ENCODE data around the gene CCDC51. TPM values are rescaled to one million over a fixed set of nuclear protein-coding genes. Genes with fewer than 3 reads are reported as not detected.

CCDC51 gene
- total and polyA plus RNA-seq, 2 of the 13 experiments (the other 11 are each of a cell fraction or from before 2014, with no cell fraction given): 18.1 to 29.4 TPM

GRCh38 chr3:48428572-48429316 is 11.2 kb downstream of the CCDC51 start (continued):
- TF ChIP-seq ZGPAT (CRISPR knock-in tag; IDR thresholded peaks at IDR 0.05) (peak; percentile 53; the same call in 1 of the 2 replicates), ZNF468 (CRISPR knock-in tag; IDR thresholded peaks at IDR 0.05) (no peak), ZNF318 (CRISPR knock-in tag; IDR thresholded peaks at IDR 0.05) (0 out of 2 replicates have a peak, but pooled peaks have one; percentile 40), KLF16 (CRISPR knock-in tag; IDR thresholded peaks at IDR 0.05) (no peak), MNT (IDR thresholded peaks at IDR 0.05) (no peak), ZEB1 (IDR thresholded peaks at IDR 0.05; ENCODE audit: insufficient replicate concordance, low read depth) (no peak), CEBPG (CRISPR knock-in tag; IDR thresholded peaks at IDR 0.05) (no peak), ERF (CRISPR knock-in tag; IDR thresholded peaks at IDR 0.05) (peak; percentile 55; the same call in 1 of the 2 replicates), GLMP (CRISPR knock-in tag; IDR thresholded peaks at IDR 0.05; ENCODE audit: borderline replicate concordance) (no peak), ZNF350 (CRISPR knock-in tag; IDR thresholded peaks at IDR 0.05; ENCODE audit: borderline replicate concordance, low read depth) (no peak; the same call in 1 of the 2 replicates), NFE2L1 (CRISPR knock-in tag; IDR thresholded peaks at IDR 0.05; ENCODE audit: borderline replicate concordance) (no peak), WIZ (CRISPR knock-in tag; IDR thresholded peaks at IDR 0.05) (no peak), ZNF691 (CRISPR knock-in tag; IDR thresholded peaks at IDR 0.05; ENCODE audit: borderline replicate concordance, low read depth) (no peak), AHR (CRISPR knock-in tag; IDR thresholded peaks at IDR 0.05) (no peak)

Data from HepG2 (cell line).